ENCODE measurements around the gene SLC38A3.

- TF ChIP-seq CTCF (IDR thresholded peaks at IDR 0.05) (no peak), EZH2 (IDR thresholded peaks at IDR 0.05; ENCODE audit: borderline replicate concordance, insufficient read depth, low read depth, low read length, poor library complexity, severe bottlenecking) (no peak)
These were observed 33.5 kb downstream of the SLC38A3 start for GRCh38 chr3:50238549-50239026.

Measured in B cell (primary cell).